ENCODE measurements around the gene TBCD.

Gene TBCD

GRCh38 chr17:82920150-82920549 is 168.3 kb downstream of the TBCD start:
- TF ChIP-seq CTCF (IDR thresholded peaks at IDR 0.05; ENCODE audit: extremely low read depth, insufficient read depth, missing control alignments) = no peak
- in situ Hi-C loops (cut with MboI; ENCODE audit: low pct_unique_long_range_greater_than_20kb, low sequenced_read_pairs, unreplicated experiment) = no loop called here
- no peak for DNase-seq (ENCODE audit: low spot score)

GRCh38 chr17:82920715-82921114 is 168.8 kb downstream of the TBCD start:
- in situ Hi-C loops (cut with MboI; ENCODE audit: low pct_unique_long_range_greater_than_20kb, low sequenced_read_pairs, unreplicated experiment) = no loop called here
- no peak for DNase-seq (ENCODE audit: low spot score)

GRCh38 chr17:82921426-82921825 is 169.6 kb downstream of the TBCD start:
- in situ Hi-C loops (cut with MboI; ENCODE audit: low pct_unique_long_range_greater_than_20kb, low sequenced_read_pairs, unreplicated experiment) = no loop called here
- TF ChIP-seq CTCF (IDR thresholded peaks at IDR 0.05; ENCODE audit: extremely low read depth, insufficient read depth, missing control alignments) = no peak
- no peak for DNase-seq (ENCODE audit: low spot score)

More at GRCh38 chr17:82920715-82921114, 168.8 kb downstream of the TBCD start:
- TF ChIP-seq CTCF (IDR thresholded peaks at IDR 0.05; ENCODE audit: extremely low read depth, insufficient read depth, missing control alignments) = no peak

DNA sequence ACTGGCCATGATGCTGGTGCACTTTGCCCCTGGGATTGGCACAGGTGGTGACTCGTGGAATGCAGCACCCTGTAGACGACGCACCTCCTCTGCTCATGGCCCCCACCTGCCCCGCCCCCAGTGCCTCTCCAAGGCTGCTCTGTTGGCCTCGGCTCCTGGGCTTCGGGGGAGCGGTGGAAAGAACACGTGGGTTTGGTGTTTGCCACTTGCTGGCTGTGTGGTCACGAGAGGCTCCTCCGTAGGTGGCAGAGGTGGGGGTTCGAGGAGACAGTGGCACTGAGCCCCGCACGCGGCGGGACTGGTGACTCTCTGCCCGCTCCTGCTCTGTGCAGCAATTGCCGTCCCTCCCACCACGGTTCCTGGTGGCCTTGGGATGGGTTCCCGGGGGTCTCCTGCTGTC is 170.8 kb downstream of the TBCD start:
- no peak for DNase-seq (ENCODE audit: low spot score)
- in situ Hi-C loops (cut with MboI; ENCODE audit: low pct_unique_long_range_greater_than_20kb, low sequenced_read_pairs, unreplicated experiment) = no loop called here
- no peak for TF ChIP-seq CTCF (IDR thresholded peaks at IDR 0.05; ENCODE audit: extremely low read depth, insufficient read depth, missing control alignments)

DNA sequence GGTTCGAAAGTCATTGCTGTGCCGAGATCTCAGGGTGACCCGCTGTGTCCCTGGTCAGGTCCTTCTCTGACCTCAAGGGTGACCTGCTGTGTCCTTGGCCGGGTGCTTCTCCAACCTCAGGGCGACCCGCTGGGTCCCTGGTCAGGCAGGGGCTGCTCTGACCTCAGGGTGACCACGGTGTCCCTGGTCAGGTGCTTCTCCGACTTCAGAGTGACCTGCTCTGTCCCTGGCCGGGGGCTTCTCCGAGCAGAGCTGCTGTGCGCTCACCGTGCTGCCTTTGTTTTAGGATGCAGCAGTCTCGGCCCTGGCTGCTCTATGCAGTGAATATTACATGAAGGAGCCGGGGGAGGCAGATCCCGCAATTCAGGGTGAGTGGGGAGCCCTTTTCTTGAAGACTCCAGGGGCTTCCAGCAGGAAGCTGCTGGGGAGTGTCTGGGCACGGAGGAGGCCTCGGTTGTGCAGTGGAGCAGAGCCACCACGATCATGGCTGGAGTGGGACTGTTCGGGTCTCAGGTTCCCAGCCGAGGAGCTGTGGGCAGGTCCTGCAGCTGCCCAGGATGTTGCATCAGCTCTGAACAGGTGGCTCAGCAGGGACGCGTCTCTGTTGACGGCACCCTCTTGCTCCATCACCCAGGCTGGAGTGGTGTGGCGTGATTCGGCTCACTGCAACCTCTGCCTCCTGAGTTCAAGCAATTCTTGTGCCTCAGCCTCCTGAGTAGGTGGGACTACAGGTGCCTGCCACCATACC is 171.7 kb downstream of the TBCD start:
- TF ChIP-seq CTCF (IDR thresholded peaks at IDR 0.05; ENCODE audit: extremely low read depth, insufficient read depth, missing control alignments) = no peak
- in situ Hi-C loops (cut with MboI; ENCODE audit: low pct_unique_long_range_greater_than_20kb, low sequenced_read_pairs, unreplicated experiment) = no loop called here
- no peak for DNase-seq (ENCODE audit: low spot score)

GRCh38 chr17:82924214-82924613 is 172.3 kb downstream of the TBCD start:
- in situ Hi-C loops (cut with MboI; ENCODE audit: low pct_unique_long_range_greater_than_20kb, low sequenced_read_pairs, unreplicated experiment) = no loop called here
- no peak for TF ChIP-seq CTCF (IDR thresholded peaks at IDR 0.05; ENCODE audit: extremely low read depth, insufficient read depth, missing control alignments)
- DNase-seq (ENCODE audit: low spot score) = no peak

All from GM13977 (cell line).